Pancreas (tissue), 10 donors: ENCODE results near the gene ZNF474. TPM values are rescaled to one million over a fixed set of nuclear protein-coding genes. Genes with fewer than 3 reads are reported as not detected.

Source experiments
- ATAC-seq, 4 donors: fragments of 200-7000 bp; cut with Tn5 transposase; one replicate each; pipeline versions ENCODE4 v1.8.0 to v1.9.1; 2020; ENCODE audit warnings: mild to moderate bottlenecking in 4 of 4, moderate library complexity in 4 of 4
- DNase-seq, 6 donors: peaks; one replicate each; pipeline ENCODE4 v3.0.0-alpha.2; 2020
- FAIRE-seq: peaks from 2 replicates; lab custom pipeline; 2012; peaks lifted over from hg19 to GRCh38; lab: Jason Lieb, UNC
- H3K27ac ChIP-seq, 4 donors: fragments of 200-600 bp; sonication (generic); 1 replicate in 3 of 4; 2 replicates in 1 of 4; pipeline versions ENCODE4 v1.5.0 to v1.8.0; 2020
- H3K27me3 ChIP-seq, 4 donors: fragments of 200-600 bp; one replicate each; pipeline ENCODE4 v1.8.0; 2021
- H3K36me3 ChIP-seq, 3 donors: fragments of 200-600 bp; sonication (generic) in 1 of 3; one replicate each; pipeline versions ENCODE4 v1.5.0 to v1.8.0; 2020 to 2021
- H3K4me1 ChIP-seq, 3 donors: fragments of 200-600 bp; one replicate each; pipeline ENCODE4 v1.8.0; 2021
- H3K4me3 ChIP-seq, 4 donors: fragments of 200-600 bp; sonication (generic) in 2 of 4; one replicate each; pipeline versions ENCODE4 v1.5.0 to v1.8.0; 2020 to 2021
- H3K9me3 ChIP-seq, 4 donors: fragments of 200-600 bp; one replicate each; pipeline ENCODE4 v1.8.0; 2021
- CTCF ChIP-seq, 4 donors: fragments of 200-600 bp; sonication (generic) in 3 of 4; IDR thresholded peaks; one replicate each; pipeline versions ENCODE4 v1.5.0 to v1.8.0; 2021; ENCODE audit warnings: antibody characterized with exemption in 4 of 4
- WGBS, 2 donors: extraction: QIAGEN DNeasy Blood & Tissue Kit; methylation state at CpG; one replicate each; pipeline ENCODE4 v1.1.7; 2013; 5-methylcytosine and 5-hydroxymethylcytosine counted together
- intact Hi-C, 3 donors: fragments of 100-400 bp; cut with DNase I; formaldehyde crosslinking; loops; one replicate each; pipeline versions ENCODE4 v1.11.1 to v1.14.2; 2022
- polyA plus RNA-seq, 2 donors: library from polyadenylated mRNA; stranded (reverse); fragments of 200-250 nt; gene quantifications; one replicate each; pipeline ENCODE4 v1.2.3, GENCODE V29; 2013
- total RNA-seq, 6 donors: library from RNA; stranded (reverse); fragmentation: NEBNext Ultra II Directional in 4 of 6; extraction: Animal tissue kit (Norgen Biotek cat#: 25700) in 4 of 6; gene quantifications; one replicate each; pipeline versions ENCODE4 v1.2.1 to v1.2.4, GENCODE V29; 2021 to 2023
- donor health status: healthy with polysubstance abuse.
- donor health status: DM: no; HTN: no; CAD: no; lungs with moderate emphysema.
- donor health status: DM: no; HTN: no; CAD: no.
- donor health status: control.
- donor health status: control.
- donor health status: Bipolar disorder and iron deficiency.
- donor health status: DM: yes; HTN: yes; CAD: no.
- donor health status: DM: no; HTN: no; CAD: no.
- donor health status: DM: no; HTN: no; CAD: no.
- donor health status: DM: yes; HTN: yes; CAD: no.

Gene ZNF474
- total and polyA plus RNA-seq, 8 donors = 0.08 to 0.56 (median 0.12) TPM; not detected in 5

GRCh38 chr5:122163121-122164069, 34.0 kb downstream of the ZNF474 start:
- Histone ChIP-seq H3K9me3 (no peaks in the 10 kb centered on the region), H3K4me3 (no peak overlapping the region), H3K27me3 (no peaks in the 10 kb centered on the region), H3K36me3 (no peaks in the 10 kb centered on the region), H3K27ac (peak overlapping the region in 2 of 4 donors; percentile 58 to 67), H3K4me1 (no peaks in the 10 kb centered on the region)
- DNase-seq (no peak), FAIRE-seq (no peak), ATAC-seq (peak in 3 of 4 donors; percentile 36 to 74 (median 68))
- 46 to 61% methylated on average over 4 of the region's 4 CpGs for WGBS, 2 donors
- intact Hi-C loops = no loop called here
- no peak for TF ChIP-seq CTCF (IDR thresholded peaks at IDR 0.05)

GRCh38 chr5:122164070-122164435, 34.7 kb downstream of the ZNF474 start:
- intact Hi-C loops = no loop called here
- TF ChIP-seq CTCF (IDR thresholded peaks at IDR 0.05) = no peak
- peak overlapping the region in 2 of 4 donors; percentile 58 to 67 for H3K27ac ChIP-seq
- H3K27me3 ChIP-seq = no peaks in the 10 kb centered on the region
- ATAC-seq (no peak), DNase-seq (no peak), FAIRE-seq (no peak)
- no peaks in the 10 kb centered on the region for H3K36me3 ChIP-seq
- no peak overlapping the region for H3K4me3 ChIP-seq
- no peaks in the 10 kb centered on the region for H3K9me3 ChIP-seq
- H3K4me1 ChIP-seq = no peaks in the 10 kb centered on the region

- ATAC-seq = no peak
- no peaks in the 10 kb centered on the region for H3K27me3 ChIP-seq
- no peaks in the 10 kb centered on the region for H3K36me3 ChIP-seq
- no peak for FAIRE-seq
- TF ChIP-seq CTCF (IDR thresholded peaks at IDR 0.05) = no peak
- no peaks in the 10 kb centered on the region for H3K9me3 ChIP-seq
- DNase-seq = no peak
- H3K4me1 ChIP-seq = no peaks in the 10 kb centered on the region
- H3K27ac ChIP-seq = peak overlapping the region in 1 of 4 donors; percentile 23
- WGBS, 2 donors = 42 to 53% methylated on average over 3 of the region's 3 CpGs
- intact Hi-C loops = no loop called here
- no peak overlapping the region for H3K4me3 ChIP-seq
These were observed 35.6 kb downstream of the ZNF474 start for GRCh38 chr5:122164831-122165558.

- Histone ChIP-seq H3K27me3 (no peaks in the 10 kb centered on the region), H3K36me3 (no peaks in the 10 kb centered on the region), H3K9me3 (no peaks in the 10 kb centered on the region), H3K4me3 (no peak overlapping the region), H3K4me1 (no peaks in the 10 kb centered on the region), H3K27ac (no peak overlapping the region)
- DNase-seq (no peak), ATAC-seq (peak in 3 of 4 donors; percentile 30 to 57 (median 50)), FAIRE-seq (no peak)
- 55 to 61% methylated on average over 3 of the region's 3 CpGs for WGBS, 2 donors
- intact Hi-C loops = no loop called here
- TF ChIP-seq CTCF (IDR thresholded peaks at IDR 0.05) = no peak
These were observed 36.3 kb downstream of the ZNF474 start for GRCh38 chr5:122165559-122166078.
